PC-3 (cell line): ENCODE results near the gene TNFRSF12A. TPM values are rescaled to one million over a fixed set of nuclear protein-coding genes. Genes with fewer than 3 reads are reported as not detected.

Experiments
- ATAC-seq: fragments of 200-7000 bp; cut with Tn5 transposase; 2 replicates; pipeline ENCODE4 v1.9.1; 2020; ENCODE audit warnings: mild to moderate bottlenecking, moderate library complexity
- BruUV-seq: library from RNA; stranded (reverse); fragments of 400-500 nt; replicated peaks from 2 replicates; lab custom pipeline; 2021; lab: Mats Ljungman, UMichigan
- CTCF ChIA-PET: fragments of 300-600 bp; sonication (Branson Sonifier 250); formaldehyde crosslinking; loops from one replicate; lab custom pipeline; 2022; ENCODE audit warnings: antibody characterized with exemption; lab: Charles Lee
- POLR2A ChIA-PET: fragments of 300-600 bp; sonication (Branson Sonifier 250); formaldehyde crosslinking; loops from one replicate; lab custom pipeline; 2022; ENCODE audit warnings: antibody characterized with exemption; ENCODE audit not compliant: unreplicated experiment; lab: Charles Lee
- DNase-seq: peaks from one replicate; pipeline ENCODE4 v3.0.0-alpha.2; 2015
- H2AFZ ChIP-seq: fragments of 300-600 bp; sonication (generic); 2 replicates; pipeline ENCODE4 v1.6.0; 2016; ENCODE audit warnings: antibody characterized with exemption, low read length
- H3F3A ChIP-seq: fragments of 300-600 bp; sonication (generic); one replicate; pipeline ENCODE4 v1.6.0; 2017; ENCODE audit warnings: antibody characterized with exemption, low read length, control low read depth, mild to moderate bottlenecking; ENCODE audit not compliant: unreplicated experiment
- H3K27ac ChIP-seq: fragments of 300-600 bp; sonication (generic); 2 replicates; pipeline ENCODE4 v1.5.1; 2016; ENCODE audit warnings: mild to moderate bottlenecking, low read length
- H3K27me3 ChIP-seq: fragments of 300-600 bp; sonication (generic); 2 replicates; pipeline ENCODE4 v1.6.1; 2016; ENCODE audit warnings: low read length, mixed read lengths
- H3K36me3 ChIP-seq: fragments of 300-600 bp; sonication (generic); 2 replicates; pipeline ENCODE4 v1.6.1; 2016; ENCODE audit warnings: low read depth, mixed run types, low read length, mixed read lengths
- H3K4me1 ChIP-seq: fragments of 300-600 bp; sonication (generic); 2 replicates; pipeline ENCODE4 v1.5.1; 2016; ENCODE audit warnings: low read length; ENCODE audit not compliant: insufficient read depth
- H3K4me2 ChIP-seq: fragments of 300-600 bp; sonication (generic); 2 replicates; pipeline ENCODE4 v1.6.0; 2016; ENCODE audit warnings: low read length
- H3K4me3 ChIP-seq: fragments of 300-600 bp; sonication (generic); 2 replicates; pipeline ENCODE4 v1.5.1; 2016; ENCODE audit warnings: mild to moderate bottlenecking, low read length, mixed read lengths
- H3K79me2 ChIP-seq: fragments of 300-600 bp; sonication (generic); 2 replicates; pipeline ENCODE4 v1.6.1; 2017; ENCODE audit warnings: low read length, mixed read lengths
- H3K9ac ChIP-seq: fragments of 300-600 bp; sonication (generic); 2 replicates; pipeline ENCODE4 v1.6.0; 2016; ENCODE audit warnings: mild to moderate bottlenecking, low read length
- H3K9me2 ChIP-seq: fragments of 300-600 bp; sonication (generic); replicated peaks from 2 replicates; pipeline ENCODE4 v1.6.1; 2016; ENCODE audit warnings: mixed run types, low read length, mixed read lengths
- H3K9me3 ChIP-seq: fragments of 300-600 bp; sonication (generic); 2 replicates; pipeline ENCODE4 v1.6.1; 2016; ENCODE audit warnings: low read length, mixed read lengths
- H4K20me1 ChIP-seq: fragments of 300-600 bp; sonication (generic); 2 replicates; pipeline ENCODE4 v1.6.1; 2016; ENCODE audit warnings: low read length, mixed read lengths
- EZH2 ChIP-seq: fragments of 300-600 bp; sonication (generic); IDR thresholded peaks from one replicate; pipeline ENCODE4 v1.6.1; 2017; ENCODE audit warnings: antibody characterized with exemption, mild to moderate bottlenecking, low read length; ENCODE audit not compliant: unreplicated experiment
- EZH2phosphoT487 ChIP-seq: fragments of 300-600 bp; sonication (generic); IDR thresholded peaks from 2 replicates; pipeline ENCODE4 v1.6.1; 2018; ENCODE audit warnings: mild to moderate bottlenecking, antibody characterized with exemption, low read length, borderline replicate concordance
- intact Hi-C: fragments of 100-400 bp; cut with micrococcal nuclease; formaldehyde crosslinking; loops from 2 replicates; pipeline ENCODE4 v1.9.0; 2023
- total RNA-seq: library from RNA; depleted of rRNA; stranded (reverse); fragments of >200 nt; gene quantifications from 2 replicates; pipeline ENCODE4 v1.2.3, GENCODE V29; 2014
- TF ChIP-seq, protein P1 (sequence below): fragments of 300-600 bp; sonication (generic); conservative IDR thresholded peaks from 2 replicates; pipeline ENCODE4 v1.5.1; 2017; ENCODE audit warnings: antibody characterized with exemption, low read depth, mild to moderate bottlenecking, low read length

The TNFRSF12A gene
- total RNA-seq, 1 experiment from 2014 or later = 713 TPM

DNA sequence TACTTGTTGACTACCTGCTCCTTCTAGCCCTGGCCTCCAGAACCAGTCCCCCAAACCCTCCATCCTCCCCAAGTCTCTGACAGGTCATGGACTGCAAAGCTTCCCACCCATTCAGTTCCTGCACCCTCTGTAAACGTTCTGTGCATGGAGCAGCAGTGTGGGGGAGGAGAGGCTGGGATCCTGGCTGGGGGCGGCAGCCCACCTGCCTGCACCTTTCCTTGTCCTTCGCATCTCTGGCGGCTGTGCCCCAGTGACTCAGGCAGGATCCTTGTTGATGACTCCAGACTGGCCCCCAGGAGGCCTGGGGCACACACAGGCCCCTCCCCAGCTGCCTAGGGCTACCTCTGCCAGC is 38.3 kb upstream of the TNFRSF12A start:
- no peaks in the 10 kb centered on the region for H3K27me3 ChIP-seq
- H3K36me3 ChIP-seq = no peaks in the 10 kb centered on the region
- TF ChIP-seq, protein P1, sequence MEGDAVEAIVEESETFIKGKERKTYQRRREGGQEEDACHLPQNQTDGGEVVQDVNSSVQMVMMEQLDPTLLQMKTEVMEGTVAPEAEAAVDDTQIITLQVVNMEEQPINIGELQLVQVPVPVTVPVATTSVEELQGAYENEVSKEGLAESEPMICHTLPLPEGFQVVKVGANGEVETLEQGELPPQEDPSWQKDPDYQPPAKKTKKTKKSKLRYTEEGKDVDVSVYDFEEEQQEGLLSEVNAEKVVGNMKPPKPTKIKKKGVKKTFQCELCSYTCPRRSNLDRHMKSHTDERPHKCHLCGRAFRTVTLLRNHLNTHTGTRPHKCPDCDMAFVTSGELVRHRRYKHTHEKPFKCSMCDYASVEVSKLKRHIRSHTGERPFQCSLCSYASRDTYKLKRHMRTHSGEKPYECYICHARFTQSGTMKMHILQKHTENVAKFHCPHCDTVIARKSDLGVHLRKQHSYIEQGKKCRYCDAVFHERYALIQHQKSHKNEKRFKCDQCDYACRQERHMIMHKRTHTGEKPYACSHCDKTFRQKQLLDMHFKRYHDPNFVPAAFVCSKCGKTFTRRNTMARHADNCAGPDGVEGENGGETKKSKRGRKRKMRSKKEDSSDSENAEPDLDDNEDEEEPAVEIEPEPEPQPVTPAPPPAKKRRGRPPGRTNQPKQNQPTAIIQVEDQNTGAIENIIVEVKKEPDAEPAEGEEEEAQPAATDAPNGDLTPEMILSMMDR = no peak
- no peak for TF ChIP-seq EZH2phosphoT487
- TF ChIP-seq EZH2 = no peak
- H3K9ac ChIP-seq = no peak overlapping the region
- no peaks in the 10 kb centered on the region for H4K20me1 ChIP-seq
- no peak for ATAC-seq
- H3K79me2 ChIP-seq = peaks cover 30% of the 10 kb centered on the region
- no peaks in the 10 kb centered on the region for H3K9me3 ChIP-seq
- H3K4me3 ChIP-seq = no peak overlapping the region
- no peak for DNase-seq
- peaks cover 19% of the 10 kb centered on the region for H3K4me1 ChIP-seq
- ChIA-PET CTCF (no interaction called here), POLR2A (no interaction called here)
- H3K4me2 ChIP-seq = no peak overlapping the region
- no peak overlapping the region for H3K27ac ChIP-seq
- no peak overlapping the region for H2AFZ ChIP-seq
- no TSS peak for BruUV-seq
- intact Hi-C loops = no loop called here
- H3K9me2 ChIP-seq = no peaks in the 10 kb centered on the region
- no peaks in the 10 kb centered on the region for H3F3A ChIP-seq

- Histone ChIP-seq H3F3A (no peaks in the 10 kb centered on the region), H3K9me3 (no peaks in the 10 kb centered on the region), H3K79me2 (peaks cover 26% of the 10 kb centered on the region), H3K36me3 (no peaks in the 10 kb centered on the region), H4K20me1 (no peaks in the 10 kb centered on the region), H3K4me1 (peaks cover 16% of the 10 kb centered on the region), H3K4me3 (no peak overlapping the region), H3K9ac (no peak overlapping the region), H3K4me2 (no peak overlapping the region), H3K27me3 (no peaks in the 10 kb centered on the region), H3K9me2 (no peaks in the 10 kb centered on the region), H3K27ac (no peak overlapping the region), H2AFZ (no peak overlapping the region)
- no TSS peak for BruUV-seq
- DNase-seq = no peak
- POLR2A ChIA-PET = no interaction called here
- intact Hi-C loops = no loop called here
- no peak for ATAC-seq
- TF ChIP-seq EZH2phosphoT487 (no peak), EZH2 (no peak)
- TF ChIP-seq, protein P1 = no peak
- CTCF ChIA-PET = no interaction called here
Measured at GRCh38 chr16:2982402-2982801, 37.8 kb upstream of the TNFRSF12A start.

DNA sequence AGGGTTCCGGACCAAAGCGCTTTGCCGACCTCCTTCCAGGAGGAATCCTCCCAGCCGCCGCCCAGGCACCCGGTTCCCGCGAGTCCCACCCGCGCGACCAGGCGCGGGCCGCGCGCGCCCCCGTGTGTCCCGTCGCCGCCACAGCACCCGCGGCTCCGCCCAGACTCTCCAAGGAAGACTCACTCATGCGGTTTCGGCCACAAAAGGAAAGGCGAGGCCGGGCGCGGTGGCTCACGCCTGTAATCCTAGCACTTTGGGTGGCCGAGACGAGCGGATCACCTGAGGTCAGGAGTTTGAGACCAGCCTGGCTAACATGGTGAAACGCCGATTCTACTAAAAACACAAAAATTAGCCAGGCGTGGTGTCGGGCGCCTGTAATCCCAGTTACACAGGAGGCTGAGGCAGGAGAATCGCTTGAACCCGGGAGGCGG is 36.4 kb upstream of the TNFRSF12A start:
- Histone ChIP-seq H3K27me3 (no peaks in the 10 kb centered on the region), H3K4me1 (peaks cover 7% of the 10 kb centered on the region), H4K20me1 (no peaks in the 10 kb centered on the region), H3F3A (no peaks in the 10 kb centered on the region), H3K9ac (no peak overlapping the region), H2AFZ (0 out of 2 replicates have a peak overlapping the region, but pooled peaks have one; percentile 42), H3K4me3 (peak overlapping the region; percentile 55; the same call in 1 of the 2 replicates), H3K27ac (no peak overlapping the region), H3K9me3 (no peaks in the 10 kb centered on the region), H3K36me3 (no peaks in the 10 kb centered on the region), H3K79me2 (peaks cover 15% of the 10 kb centered on the region), H3K9me2 (no peaks in the 10 kb centered on the region), H3K4me2 (peak overlapping the region; percentile 72)
- intact Hi-C loops = no loop called here
- no peak for TF ChIP-seq EZH2phosphoT487
- no peak for TF ChIP-seq EZH2
- TF ChIP-seq, protein P1 = peak; percentile 73
- DNase-seq (peak; percentile 86), ATAC-seq (peak; percentile 63)
- ChIA-PET CTCF (no interaction called here), POLR2A (no interaction called here)
- no TSS peak for BruUV-seq
